Muscle of leg (tissue), 11 donors: ENCODE data around the gene FRS2. TPM values are rescaled to one million over a fixed set of nuclear protein-coding genes. Genes with fewer than 3 reads are reported as not detected.
"Not testable (repeated sequence)": the region's sequence is repeated elsewhere in the genome, so short reads cannot be mapped to it uniquely, and the experiment has no call there.

ENCODE experiments used
- DNase-seq: peaks from one replicate; pipeline ENCODE4 v3.0.0; 2013
- H3K27ac ChIP-seq: one replicate; pipeline ENCODE4 v1.5.1; 2013; ENCODE audit warnings: mild to moderate bottlenecking, low read length, control low read depth
- H3K27me3 ChIP-seq: one replicate; pipeline ENCODE4 v1.6.1; 2013; ENCODE audit warnings: low read length; ENCODE audit not compliant: control insufficient read depth, insufficient read depth
- H3K36me3 ChIP-seq: one replicate; pipeline ENCODE4 v1.6.1; 2013; ENCODE audit warnings: low read length; ENCODE audit not compliant: control insufficient read depth, insufficient read depth
- H3K4me1 ChIP-seq: one replicate; pipeline ENCODE4 v1.6.1; 2013; ENCODE audit warnings: low read length; ENCODE audit not compliant: control insufficient read depth, insufficient read depth
- H3K4me3 ChIP-seq: one replicate; pipeline ENCODE4 v1.5.1; 2013; ENCODE audit warnings: low read length, control low read depth
- H3K9me3 ChIP-seq: replicated peaks from 2 replicates; pipeline ENCODE4 v1.6.1; 2013; ENCODE audit warnings: low read depth, low read length; ENCODE audit not compliant: control insufficient read depth
- WGBS: methylation state at CpG from one replicate; pipeline ENCODE4 v1.1.5; 2013; ENCODE audit warnings: missing lambda C conversion rate; ENCODE audit not compliant: insufficient coverage; 5-methylcytosine and 5-hydroxymethylcytosine counted together
- polyA plus RNA-seq, 8 donors: library from polyadenylated mRNA; unstranded; fragments of 120-200 nt; gene quantifications; one replicate each; pipeline versions ENCODE4 v1.2.1 to v1.2.3, GENCODE V29; 2013; ENCODE audit warnings: inconsistent platforms in 1 of 8, low replicate concordance in 1 of 8; ENCODE audit not compliant: insufficient read length in 8 of 8, insufficient read depth in 1 of 8
- total RNA-seq: library from RNA; stranded (reverse); fragments of 120-200 nt; gene quantifications from one replicate; pipeline ENCODE4 v1.2.4, GENCODE V29; 2013

FRS2 gene
- total and polyA plus RNA-seq, 9 donors = 12.9 to 28.8 (median 20.2) TPM

DNA sequence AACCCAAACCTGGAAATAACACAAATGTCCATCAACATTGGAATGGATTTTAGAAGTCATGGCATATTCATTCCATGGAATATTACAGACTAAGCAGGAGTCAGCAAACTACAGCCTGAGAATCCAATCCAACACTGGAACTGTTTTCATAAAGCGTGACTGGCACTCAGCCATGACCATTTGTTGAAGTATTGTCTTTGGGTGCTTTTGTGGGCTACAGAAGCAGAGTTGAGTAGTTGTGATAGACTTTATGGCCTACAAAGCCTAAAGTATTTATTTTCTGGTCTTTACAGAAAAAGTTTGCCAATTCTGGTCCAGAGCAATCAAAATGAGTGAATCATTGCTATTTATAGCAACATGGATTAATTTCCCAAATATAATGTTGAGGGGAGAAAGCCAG, 34.5 kb upstream of the FRS2 start:
- H3K36me3 ChIP-seq = no peaks in the 10 kb centered on the region
- H3K9me3 ChIP-seq = no peaks in the 10 kb centered on the region
- DNase-seq = peak; percentile 20
- H3K4me3 ChIP-seq = no peak overlapping the region
- WGBS = no CpG with 5 or more reads among the region's 1 CpG
- H3K27me3 ChIP-seq = no peaks in the 10 kb centered on the region
- peaks cover 9% of the 10 kb centered on the region for H3K4me1 ChIP-seq
- no peak overlapping the region for H3K27ac ChIP-seq

DNA sequence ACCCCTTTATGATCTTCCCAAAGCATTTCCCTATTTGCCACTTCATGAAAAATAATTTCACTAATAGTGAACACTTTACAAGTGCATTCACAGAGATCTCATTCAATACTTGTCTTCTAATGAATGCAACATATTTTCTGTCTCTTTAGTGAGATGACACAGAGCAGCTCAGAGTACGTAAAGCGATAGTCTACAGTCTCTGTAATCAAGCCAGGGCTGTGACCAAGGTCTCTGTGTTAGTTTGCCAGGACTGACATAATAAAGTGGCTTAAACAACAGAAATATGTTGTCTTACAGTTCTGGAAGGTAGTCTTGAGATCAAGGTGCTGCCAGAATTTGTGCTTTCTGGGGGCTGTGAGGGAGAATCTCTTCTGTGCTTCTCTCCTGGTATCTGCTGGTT, 33.1 kb upstream of the FRS2 start:
- Histone ChIP-seq H3K27ac (no peak overlapping the region), H3K4me1 (no peaks in the 10 kb centered on the region), H3K36me3 (no peaks in the 10 kb centered on the region), H3K27me3 (no peaks in the 10 kb centered on the region), H3K9me3 (no peaks in the 10 kb centered on the region), H3K4me3 (no peak overlapping the region)
- WGBS = 42% methylated on average over 2 of the region's 2 CpGs
- no peak for DNase-seq

DNA sequence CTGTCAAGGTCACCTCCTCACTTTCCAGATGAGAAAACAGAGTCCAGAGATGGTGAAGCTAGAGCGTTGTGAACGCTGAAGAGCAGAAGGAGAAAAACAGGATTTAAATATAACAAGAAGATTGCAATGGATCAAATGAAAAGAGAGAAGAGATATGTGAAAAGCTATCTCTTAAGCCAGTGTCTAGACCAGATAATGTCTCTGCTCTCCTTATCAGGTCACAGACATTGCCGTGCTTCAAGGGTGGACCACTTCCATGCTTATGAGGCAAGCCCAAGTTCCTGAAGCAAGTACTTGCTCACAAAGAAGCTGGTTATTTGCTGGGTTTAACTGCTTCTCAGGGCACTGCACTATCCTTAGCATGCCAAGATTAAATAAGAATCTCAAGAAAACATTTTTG, 31.6 kb upstream of the FRS2 start:
- no peaks in the 10 kb centered on the region for H3K4me1 ChIP-seq
- no peak for DNase-seq
- no peaks in the 10 kb centered on the region for H3K36me3 ChIP-seq
- H3K9me3 ChIP-seq = no peaks in the 10 kb centered on the region
- no peak overlapping the region for H3K27ac ChIP-seq
- WGBS = 82% methylated on average over 2 of the region's 3 CpGs
- no peak overlapping the region for H3K4me3 ChIP-seq
- no peaks in the 10 kb centered on the region for H3K27me3 ChIP-seq

DNA sequence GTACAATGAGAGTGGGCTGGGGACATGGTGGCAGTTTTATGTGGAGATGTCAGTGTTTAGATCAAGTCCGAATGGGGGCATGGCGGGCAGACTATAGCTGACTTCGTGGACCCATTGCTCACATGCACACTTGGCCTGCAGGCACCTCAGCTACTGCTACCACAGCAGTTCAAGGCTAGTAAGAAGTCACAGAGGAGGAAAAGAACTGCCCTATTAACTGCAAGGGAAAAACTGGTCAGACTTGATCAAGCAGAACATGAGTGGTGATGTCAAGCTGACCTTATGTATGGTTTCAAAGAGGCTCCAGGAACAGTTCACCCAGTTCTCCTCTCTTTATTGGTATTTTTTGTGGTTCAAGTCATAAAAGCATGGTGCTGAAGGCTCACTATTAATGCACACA, 30.2 kb upstream of the FRS2 start:
- WGBS = 80% methylated on average over 1 of the region's 3 CpGs
- Histone ChIP-seq H3K27me3 (no peaks in the 10 kb centered on the region), H3K9me3 (no peaks in the 10 kb centered on the region), H3K4me1 (no peaks in the 10 kb centered on the region), H3K27ac (no peak overlapping the region), H3K4me3 (no peak overlapping the region), H3K36me3 (no peaks in the 10 kb centered on the region)
- no peak for DNase-seq

GRCh38 chr12:69440886-69441285, 29.3 kb upstream of the FRS2 start:
- no peak overlapping the region for H3K27ac ChIP-seq
- H3K36me3 ChIP-seq = no peaks in the 10 kb centered on the region
- WGBS = no CpG with 5 or more reads among the region's 2 CpGs
- no peaks in the 10 kb centered on the region for H3K9me3 ChIP-seq
- DNase-seq = no peak
- no peaks in the 10 kb centered on the region for H3K27me3 ChIP-seq
- no peaks in the 10 kb centered on the region for H3K4me1 ChIP-seq
- H3K4me3 ChIP-seq = no peak overlapping the region

- Histone ChIP-seq H3K9me3 (no peaks in the 10 kb centered on the region), H3K27ac (no peak overlapping the region), H3K4me3 (no peak overlapping the region), H3K27me3 (no peaks in the 10 kb centered on the region), H3K36me3 (no peaks in the 10 kb centered on the region), H3K4me1 (no peaks in the 10 kb centered on the region)
- DNase-seq = no peak
- 100% methylated on average over 1 of the region's 3 CpGs for WGBS
These were observed 27.3 kb upstream of the FRS2 start for GRCh38 chr12:69442894-69443293.

- WGBS = 60% methylated on average over 1 of the region's 5 CpGs
- no peaks in the 10 kb centered on the region for H3K4me1 ChIP-seq
- no peaks in the 10 kb centered on the region for H3K36me3 ChIP-seq
- no peaks in the 10 kb centered on the region for H3K27me3 ChIP-seq
- no peak overlapping the region for H3K4me3 ChIP-seq
- no peak for DNase-seq
- H3K27ac ChIP-seq = no peak overlapping the region
- H3K9me3 ChIP-seq = no peaks in the 10 kb centered on the region
These were observed 26.3 kb upstream of the FRS2 start for GRCh38 chr12:69443916-69444315.

DNA sequence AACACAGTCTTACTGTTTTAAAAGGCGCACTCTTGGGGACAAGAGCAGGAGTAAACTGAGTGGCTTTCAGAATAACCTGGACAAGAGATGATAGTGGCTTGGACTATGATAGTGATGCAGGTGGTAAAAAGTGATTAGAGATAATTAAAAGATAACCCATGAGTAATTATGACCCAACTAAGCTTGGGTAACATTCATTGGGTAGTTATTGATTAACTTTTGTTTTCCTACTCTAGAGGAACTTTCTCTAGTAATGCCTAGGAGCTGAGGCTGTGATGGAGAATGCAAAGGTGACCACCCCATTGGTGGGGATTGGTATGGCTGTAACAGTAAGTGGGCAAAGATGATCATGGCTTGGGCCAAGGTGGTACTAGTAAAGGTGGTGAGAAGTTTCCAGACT, 22.3 kb upstream of the FRS2 start:
- Histone ChIP-seq H3K4me1 (no peaks in the 10 kb centered on the region), H3K4me3 (no peak overlapping the region), H3K27ac (no peak overlapping the region), H3K36me3 (no peaks in the 10 kb centered on the region), H3K9me3 (no peaks in the 10 kb centered on the region), H3K27me3 (no peaks in the 10 kb centered on the region)
- 86% methylated on average over 1 of the region's 1 CpG for WGBS
- DNase-seq = no peak

GRCh38 chr12:69452598-69453132, 17.5 kb upstream of the FRS2 start:
- H3K4me3 ChIP-seq, DNase-seq, H3K9me3 ChIP-seq, H3K4me1 ChIP-seq, H3K27me3 ChIP-seq, H3K27ac ChIP-seq, H3K36me3 ChIP-seq: not testable (repeated sequence)
- 80% methylated on average over 3 of the region's 12 CpGs for WGBS

DNA sequence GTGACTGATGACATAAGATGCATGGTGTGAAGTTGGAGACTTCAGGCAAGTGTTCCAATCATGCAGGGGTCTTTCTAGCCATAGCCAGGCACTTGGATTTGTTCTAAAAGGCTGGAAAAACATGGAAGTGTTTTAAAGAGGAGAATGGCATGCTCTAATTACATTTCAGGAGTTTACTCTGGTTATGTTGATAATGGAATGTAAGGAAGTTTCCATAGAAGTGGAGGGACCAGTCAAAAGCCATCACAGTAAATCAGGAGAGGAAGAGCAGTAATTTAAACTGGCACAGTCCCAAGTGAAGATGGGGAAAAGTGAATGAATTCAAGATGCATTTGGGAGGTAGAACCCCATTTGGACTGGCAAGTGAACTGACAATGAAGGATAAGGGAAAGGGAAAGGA, 13.9 kb upstream of the FRS2 start:
- Histone ChIP-seq H3K4me1 (no peaks in the 10 kb centered on the region), H3K27me3 (no peaks in the 10 kb centered on the region)
- DNase-seq = no peak

GRCh38 chr12:69457433-69457832, 12.8 kb upstream of the FRS2 start:
- Histone ChIP-seq H3K4me1 (no peaks in the 10 kb centered on the region), H3K27me3 (no peaks in the 10 kb centered on the region)
- no CpG with 5 or more reads among the region's 3 CpGs for WGBS

More for the DNA sequence above, 13.9 kb upstream of the FRS2 start:
- Histone ChIP-seq H3K9me3 (no peaks in the 10 kb centered on the region), H3K4me3 (no peak overlapping the region), H3K36me3 (no peaks in the 10 kb centered on the region), H3K27ac (no peak overlapping the region)

More at GRCh38 chr12:69457433-69457832, 12.8 kb upstream of the FRS2 start:
- H3K27ac ChIP-seq = no peak overlapping the region
- no peaks in the 10 kb centered on the region for H3K9me3 ChIP-seq
- no peak overlapping the region for H3K4me3 ChIP-seq
- H3K36me3 ChIP-seq = no peaks in the 10 kb centered on the region
- DNase-seq = no peak
